ENCODE results near the gene MRPS5.

Gene MRPS5

GRCh38 chr2:95041060-95041823, 80.4 kb downstream of the MRPS5 start:
- 78% methylated on average over 10 of the region's 10 CpGs for WGBS
- no peak overlapping the region for H2BK15ac ChIP-seq (ENCODE audit: low read depth, poor library complexity, severe bottlenecking)
- H2BK5ac ChIP-seq (ENCODE audit: low read depth, low read length, poor library complexity, severe bottlenecking), result no peak overlapping the region
- no peak overlapping the region for H3K9ac ChIP-seq (ENCODE audit: low read length)
- DNase-seq, result no peak
- H2AK5ac ChIP-seq (ENCODE audit: low read length, severe bottlenecking), result no peak overlapping the region
- no peaks in the 10 kb centered on the region for H3K36me3 ChIP-seq (ENCODE audit: control insufficient read depth in 1 of 2, insufficient read depth in 2 of 2, low read depth in 1 of 2, low read length in 2 of 2)
- H3K27me3 ChIP-seq (ENCODE audit: control insufficient read depth in 1 of 2, insufficient read depth in 1 of 2, low read length in 2 of 2), result peaks cover 13 to 43% of the 10 kb centered on the region in 2 experiments
- no peak overlapping the region for H3K4ac ChIP-seq (ENCODE audit: low read depth in 1 of 2, low read length in 2 of 2)
- H2BK12ac ChIP-seq (ENCODE audit: low read length in 2 of 2), result no peak overlapping the region
- H2BK120ac ChIP-seq (ENCODE audit: low read depth, low read length), result no peak overlapping the region
- H3K9me3 ChIP-seq (ENCODE audit: control insufficient read depth, low read length), result no peaks in the 10 kb centered on the region
- no peak overlapping the region for H3K14ac ChIP-seq (ENCODE audit: low read length in 2 of 2)
- no peak overlapping the region for H3K18ac ChIP-seq (ENCODE audit: low read depth in 1 of 2, low read length in 2 of 2)
- H3K4me2 ChIP-seq (ENCODE audit: low read length, poor library complexity, severe bottlenecking), result no peak overlapping the region
- peaks cover 7% of the 10 kb centered on the region for H3K4me1 ChIP-seq (ENCODE audit: control insufficient read depth, insufficient read depth, low read depth, low read length)
- H3K79me1 ChIP-seq (replicated peaks; ENCODE audit: low read length, poor library complexity, severe bottlenecking), result no peaks in the 10 kb centered on the region
- no peak overlapping the region for H3K27ac ChIP-seq (ENCODE audit: low read length, poor library complexity, severe bottlenecking)
- no peak overlapping the region for H2AFZ ChIP-seq (ENCODE audit: low read depth, low read length)
- no peak overlapping the region for H3K4me3 ChIP-seq (ENCODE audit: insufficient read depth in 1 of 2, low read depth in 1 of 2, low read length in 2 of 2)
- H4K91ac ChIP-seq (ENCODE audit: low read length), result no peak overlapping the region
- H4K8ac ChIP-seq (ENCODE audit: low read length), result no peak overlapping the region
- no peak overlapping the region for H3K23ac ChIP-seq (ENCODE audit: low read length in 2 of 2)

- Histone ChIP-seq H3K4me1 (ENCODE audit: control insufficient read depth, insufficient read depth, low read depth, low read length) (peaks cover 7% of the 10 kb centered on the region), H3K9ac (ENCODE audit: low read length) (no peak overlapping the region), H2BK5ac (ENCODE audit: low read depth, low read length, poor library complexity, severe bottlenecking) (no peak overlapping the region), H3K4ac (ENCODE audit: low read depth in 1 of 2, low read length in 2 of 2) (no peak overlapping the region), H2BK12ac (ENCODE audit: low read length in 2 of 2) (no peak overlapping the region), H3K79me1 (replicated peaks; ENCODE audit: low read length, poor library complexity, severe bottlenecking) (no peaks in the 10 kb centered on the region), H3K27ac (ENCODE audit: low read length, poor library complexity, severe bottlenecking) (no peak overlapping the region), H2BK120ac (ENCODE audit: low read depth, low read length) (no peak overlapping the region), H4K91ac (ENCODE audit: low read length) (no peak overlapping the region), H2BK15ac (ENCODE audit: low read depth, poor library complexity, severe bottlenecking) (no peak overlapping the region), H3K14ac (ENCODE audit: low read length in 2 of 2) (no peak overlapping the region), H3K9me3 (ENCODE audit: control insufficient read depth, low read length) (no peaks in the 10 kb centered on the region), H3K18ac (ENCODE audit: low read depth in 1 of 2, low read length in 2 of 2) (no peak overlapping the region), H3K23ac (ENCODE audit: low read length in 2 of 2) (no peak overlapping the region), H3K27me3 (ENCODE audit: control insufficient read depth in 1 of 2, insufficient read depth in 1 of 2, low read length in 2 of 2) (peaks cover 7 to 35% of the 10 kb centered on the region in 2 experiments), H2AK5ac (ENCODE audit: low read length, severe bottlenecking) (no peak overlapping the region), H2AFZ (ENCODE audit: low read depth, low read length) (no peak overlapping the region), H3K36me3 (ENCODE audit: control insufficient read depth in 1 of 2, insufficient read depth in 2 of 2, low read depth in 1 of 2, low read length in 2 of 2) (no peaks in the 10 kb centered on the region), H3K4me3 (ENCODE audit: insufficient read depth in 1 of 2, low read depth in 1 of 2, low read length in 2 of 2) (no peak overlapping the region), H3K4me2 (ENCODE audit: low read length, poor library complexity, severe bottlenecking) (no peak overlapping the region), H4K8ac (ENCODE audit: low read length) (no peak overlapping the region)
- WGBS, result 76% methylated on average over 6 of the region's 6 CpGs
- no peak for DNase-seq
These were observed 81.2 kb downstream of the MRPS5 start for GRCh38 chr2:95040426-95040825.

GRCh38 chr2:95039978-95040377, 81.6 kb downstream of the MRPS5 start:
- H3K4ac ChIP-seq (ENCODE audit: low read depth in 1 of 2, low read length in 2 of 2), result no peak overlapping the region
- H3K14ac ChIP-seq (ENCODE audit: low read length in 2 of 2), result no peak overlapping the region
- H2AFZ ChIP-seq (ENCODE audit: low read depth, low read length), result no peak overlapping the region
- 76% methylated on average over 6 of the region's 6 CpGs for WGBS
- H3K4me3 ChIP-seq (ENCODE audit: insufficient read depth in 1 of 2, low read depth in 1 of 2, low read length in 2 of 2), result no peak overlapping the region
- H2BK120ac ChIP-seq (ENCODE audit: low read depth, low read length), result no peak overlapping the region
- no peak overlapping the region for H2BK12ac ChIP-seq (ENCODE audit: low read length in 2 of 2)
- H2AK5ac ChIP-seq (ENCODE audit: low read length, severe bottlenecking), result no peak overlapping the region
- H4K8ac ChIP-seq (ENCODE audit: low read length), result no peak overlapping the region
- H3K18ac ChIP-seq (ENCODE audit: low read depth in 1 of 2, low read length in 2 of 2), result no peak overlapping the region
- no peaks in the 10 kb centered on the region for H3K36me3 ChIP-seq (ENCODE audit: control insufficient read depth in 1 of 2, insufficient read depth in 2 of 2, low read depth in 1 of 2, low read length in 2 of 2)
- no peak overlapping the region for H3K9ac ChIP-seq (ENCODE audit: low read length)
- no peak overlapping the region for H3K23ac ChIP-seq (ENCODE audit: low read length in 2 of 2)
- H3K4me2 ChIP-seq (ENCODE audit: low read length, poor library complexity, severe bottlenecking), result no peak overlapping the region
- DNase-seq, result no peak
- no peak overlapping the region for H3K27ac ChIP-seq (ENCODE audit: low read length, poor library complexity, severe bottlenecking)
- H3K79me1 ChIP-seq (replicated peaks; ENCODE audit: low read length, poor library complexity, severe bottlenecking), result no peaks in the 10 kb centered on the region
- no peak overlapping the region for H4K91ac ChIP-seq (ENCODE audit: low read length)
- no peak overlapping the region for H2BK15ac ChIP-seq (ENCODE audit: low read depth, poor library complexity, severe bottlenecking)
- H2BK5ac ChIP-seq (ENCODE audit: low read depth, low read length, poor library complexity, severe bottlenecking), result no peak overlapping the region
- H3K4me1 ChIP-seq (ENCODE audit: control insufficient read depth, insufficient read depth, low read depth, low read length), result peaks cover 7% of the 10 kb centered on the region
- peaks cover 7 to 36% of the 10 kb centered on the region in 2 experiments for H3K27me3 ChIP-seq (ENCODE audit: control insufficient read depth in 1 of 2, insufficient read depth in 1 of 2, low read length in 2 of 2)
- no peaks in the 10 kb centered on the region for H3K9me3 ChIP-seq (ENCODE audit: control insufficient read depth, low read length)

- Histone ChIP-seq H3K4ac (ENCODE audit: low read depth in 1 of 2, low read length in 2 of 2) (no peak overlapping the region), H2AK5ac (ENCODE audit: low read length, severe bottlenecking) (no peak overlapping the region), H3K23ac (ENCODE audit: low read length in 2 of 2) (no peak overlapping the region), H3K36me3 (ENCODE audit: control insufficient read depth in 1 of 2, insufficient read depth in 2 of 2, low read depth in 1 of 2, low read length in 2 of 2) (no peaks in the 10 kb centered on the region), H3K9ac (ENCODE audit: low read length) (no peak overlapping the region), H2BK15ac (ENCODE audit: low read depth, poor library complexity, severe bottlenecking) (no peak overlapping the region), H2BK12ac (ENCODE audit: low read length in 2 of 2) (no peak overlapping the region), H3K79me1 (replicated peaks; ENCODE audit: low read length, poor library complexity, severe bottlenecking) (no peaks in the 10 kb centered on the region), H3K14ac (ENCODE audit: low read length in 2 of 2) (no peak overlapping the region), H2AFZ (ENCODE audit: low read depth, low read length) (no peak overlapping the region), H3K18ac (ENCODE audit: low read depth in 1 of 2, low read length in 2 of 2) (no peak overlapping the region), H3K4me2 (ENCODE audit: low read length, poor library complexity, severe bottlenecking) (no peak overlapping the region), H3K4me1 (ENCODE audit: control insufficient read depth, insufficient read depth, low read depth, low read length) (peaks cover 7% of the 10 kb centered on the region), H4K8ac (ENCODE audit: low read length) (no peak overlapping the region), H3K4me3 (ENCODE audit: insufficient read depth in 1 of 2, low read depth in 1 of 2, low read length in 2 of 2) (no peak overlapping the region), H3K27me3 (ENCODE audit: control insufficient read depth in 1 of 2, insufficient read depth in 1 of 2, low read length in 2 of 2) (peaks cover 11 to 38% of the 10 kb centered on the region in 2 experiments), H2BK5ac (ENCODE audit: low read depth, low read length, poor library complexity, severe bottlenecking) (no peak overlapping the region), H3K9me3 (ENCODE audit: control insufficient read depth, low read length) (no peaks in the 10 kb centered on the region), H3K27ac (ENCODE audit: low read length, poor library complexity, severe bottlenecking) (no peak overlapping the region), H4K91ac (ENCODE audit: low read length) (no peak overlapping the region), H2BK120ac (ENCODE audit: low read depth, low read length) (no peak overlapping the region)
- DNase-seq, result no peak
- WGBS, result 100% methylated on average over 1 of the region's 1 CpG
These were observed 82.2 kb downstream of the MRPS5 start for GRCh38 chr2:95039363-95039762.
